ENCODE results near the gene MCHR1. TPM values are rescaled to one million over a fixed set of nuclear protein-coding genes. Genes with fewer than 3 reads are reported as not detected.

MCHR1 gene
- total and polyA plus RNA-seq, 9 of the 15 experiments (the other 6 are each of a cell fraction or from before 2014, with no cell fraction given), result 0.03 to 0.50 TPM; not detected in 7

DNA sequence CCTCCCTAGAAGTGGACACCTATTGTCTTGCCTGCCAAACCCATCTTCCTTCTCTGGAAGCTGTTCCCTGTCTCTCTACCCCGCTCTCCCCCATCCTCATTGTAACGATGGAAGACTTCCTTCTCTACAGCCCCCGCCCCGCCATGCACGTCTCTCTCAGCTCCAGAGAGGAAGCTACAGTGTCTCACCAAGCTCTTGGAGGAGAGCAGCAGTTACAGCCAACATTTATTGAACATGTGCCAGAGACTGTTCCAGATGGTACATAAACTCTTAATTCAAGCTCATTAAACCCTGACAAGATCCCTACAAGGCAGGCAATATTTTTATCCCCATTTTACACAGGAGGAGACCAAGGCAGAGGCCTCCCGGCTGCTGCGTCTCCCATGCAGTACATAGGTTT, 15.1 kb downstream of the MCHR1 start (continued):
- TF ChIP-seq, protein P1, sequence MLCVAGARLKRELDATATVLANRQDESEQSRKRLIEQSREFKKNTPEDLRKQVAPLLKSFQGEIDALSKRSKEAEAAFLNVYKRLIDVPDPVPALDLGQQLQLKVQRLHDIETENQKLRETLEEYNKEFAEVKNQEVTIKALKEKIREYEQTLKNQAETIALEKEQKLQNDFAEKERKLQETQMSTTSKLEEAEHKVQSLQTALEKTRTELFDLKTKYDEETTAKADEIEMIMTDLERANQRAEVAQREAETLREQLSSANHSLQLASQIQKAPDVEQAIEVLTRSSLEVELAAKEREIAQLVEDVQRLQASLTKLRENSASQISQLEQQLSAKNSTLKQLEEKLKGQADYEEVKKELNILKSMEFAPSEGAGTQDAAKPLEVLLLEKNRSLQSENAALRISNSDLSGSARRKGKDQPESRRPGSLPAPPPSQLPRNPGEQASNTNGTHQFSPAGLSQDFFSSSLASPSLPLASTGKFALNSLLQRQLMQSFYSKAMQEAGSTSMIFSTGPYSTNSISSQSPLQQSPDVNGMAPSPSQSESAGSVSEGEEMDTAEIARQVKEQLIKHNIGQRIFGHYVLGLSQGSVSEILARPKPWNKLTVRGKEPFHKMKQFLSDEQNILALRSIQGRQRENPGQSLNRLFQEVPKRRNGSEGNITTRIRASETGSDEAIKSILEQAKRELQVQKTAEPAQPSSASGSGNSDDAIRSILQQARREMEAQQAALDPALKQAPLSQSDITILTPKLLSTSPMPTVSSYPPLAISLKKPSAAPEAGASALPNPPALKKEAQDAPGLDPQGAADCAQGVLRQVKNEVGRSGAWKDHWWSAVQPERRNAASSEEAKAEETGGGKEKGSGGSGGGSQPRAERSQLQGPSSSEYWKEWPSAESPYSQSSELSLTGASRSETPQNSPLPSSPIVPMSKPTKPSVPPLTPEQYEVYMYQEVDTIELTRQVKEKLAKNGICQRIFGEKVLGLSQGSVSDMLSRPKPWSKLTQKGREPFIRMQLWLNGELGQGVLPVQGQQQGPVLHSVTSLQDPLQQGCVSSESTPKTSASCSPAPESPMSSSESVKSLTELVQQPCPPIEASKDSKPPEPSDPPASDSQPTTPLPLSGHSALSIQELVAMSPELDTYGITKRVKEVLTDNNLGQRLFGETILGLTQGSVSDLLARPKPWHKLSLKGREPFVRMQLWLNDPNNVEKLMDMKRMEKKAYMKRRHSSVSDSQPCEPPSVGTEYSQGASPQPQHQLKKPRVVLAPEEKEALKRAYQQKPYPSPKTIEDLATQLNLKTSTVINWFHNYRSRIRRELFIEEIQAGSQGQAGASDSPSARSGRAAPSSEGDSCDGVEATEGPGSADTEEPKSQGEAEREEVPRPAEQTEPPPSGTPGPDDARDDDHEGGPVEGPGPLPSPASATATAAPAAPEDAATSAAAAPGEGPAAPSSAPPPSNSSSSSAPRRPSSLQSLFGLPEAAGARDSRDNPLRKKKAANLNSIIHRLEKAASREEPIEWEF (CRISPR knock-in tag; IDR thresholded peaks at IDR 0.05), result no peak
- TF ChIP-seq, protein P2, sequence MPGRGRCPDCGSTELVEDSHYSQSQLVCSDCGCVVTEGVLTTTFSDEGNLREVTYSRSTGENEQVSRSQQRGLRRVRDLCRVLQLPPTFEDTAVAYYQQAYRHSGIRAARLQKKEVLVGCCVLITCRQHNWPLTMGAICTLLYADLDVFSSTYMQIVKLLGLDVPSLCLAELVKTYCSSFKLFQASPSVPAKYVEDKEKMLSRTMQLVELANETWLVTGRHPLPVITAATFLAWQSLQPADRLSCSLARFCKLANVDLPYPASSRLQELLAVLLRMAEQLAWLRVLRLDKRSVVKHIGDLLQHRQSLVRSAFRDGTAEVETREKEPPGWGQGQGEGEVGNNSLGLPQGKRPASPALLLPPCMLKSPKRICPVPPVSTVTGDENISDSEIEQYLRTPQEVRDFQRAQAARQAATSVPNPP (IDR thresholded peaks at IDR 0.05; ENCODE audit: borderline replicate concordance, insufficient read depth, insufficient read length), result no peak
- no peak for TF ChIP-seq HNRNPUL1 (IDR thresholded peaks at IDR 0.05; ENCODE audit: low read length)
- no peak for TF ChIP-seq TRIM28 (IDR thresholded peaks at IDR 0.05)
- TF ChIP-seq, protein P3, sequence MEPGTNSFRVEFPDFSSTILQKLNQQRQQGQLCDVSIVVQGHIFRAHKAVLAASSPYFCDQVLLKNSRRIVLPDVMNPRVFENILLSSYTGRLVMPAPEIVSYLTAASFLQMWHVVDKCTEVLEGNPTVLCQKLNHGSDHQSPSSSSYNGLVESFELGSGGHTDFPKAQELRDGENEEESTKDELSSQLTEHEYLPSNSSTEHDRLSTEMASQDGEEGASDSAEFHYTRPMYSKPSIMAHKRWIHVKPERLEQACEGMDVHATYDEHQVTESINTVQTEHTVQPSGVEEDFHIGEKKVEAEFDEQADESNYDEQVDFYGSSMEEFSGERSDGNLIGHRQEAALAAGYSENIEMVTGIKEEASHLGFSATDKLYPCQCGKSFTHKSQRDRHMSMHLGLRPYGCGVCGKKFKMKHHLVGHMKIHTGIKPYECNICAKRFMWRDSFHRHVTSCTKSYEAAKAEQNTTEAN (CRISPR knock-in tag; IDR thresholded peaks at IDR 0.05), result no peak
- no peak for TF ChIP-seq MCM2 (IDR thresholded peaks at IDR 0.05; ENCODE audit: low read depth)

Data from K562 (cell line).